Peyer's patch (tissue), 4 donors: ENCODE data around the gene BCCIP. TPM values are rescaled to one million over a fixed set of nuclear protein-coding genes. Genes with fewer than 3 reads are reported as not detected.

Experiments used
- DNase-seq, 3 donors: peaks; one replicate each; pipeline ENCODE4 v3.0.0-alpha.2; 2017 to 2019
- H3K27ac ChIP-seq, 4 donors: fragments of 200-600 bp; sonication (generic); one replicate each; pipeline ENCODE4 v1.5.1; 2016 to 2019
- H3K27me3 ChIP-seq, 2 donors: fragments of 200-600 bp; sonication (generic); one replicate each; pipeline ENCODE4 v1.5.1; 2019
- H3K36me3 ChIP-seq, 3 donors: fragments of 200-600 bp; sonication (generic); one replicate each; pipeline ENCODE4 v1.5.1; 2016 to 2019
- H3K4me1 ChIP-seq, 4 donors: fragments of 200-600 bp; sonication (generic); one replicate each; pipeline ENCODE4 v1.5.1; 2016 to 2019
- H3K4me3 ChIP-seq, 4 donors: fragments of 200-600 bp; sonication (generic); 1 replicate in 3 of 4; 2 replicates in 1 of 4; pipeline ENCODE4 v1.5.1; 2016 to 2019; ENCODE audit warnings: mild to moderate bottlenecking in 1 of 4
- H3K9me3 ChIP-seq, 4 donors: fragments of 200-600 bp; sonication (generic); one replicate each; pipeline ENCODE4 v1.5.1; 2016 to 2019; ENCODE audit warnings: mild to moderate bottlenecking in 1 of 4
- CTCF ChIP-seq, 6 experiments: fragments of 450-650 bp in 4 of 6; fragments of 200-600 bp in 2 of 6; sonication (generic) in 1 of 6; IDR thresholded peaks; one replicate each; pipeline ENCODE4 v1.5.1; 2017 to 2019; ENCODE audit warnings: antibody characterized with exemption in 6 of 6, mild to moderate bottlenecking in 3 of 6, moderate library complexity in 1 of 6
- POLR2A ChIP-seq, 2 donors: fragments of 450-650 bp; IDR thresholded peaks; one replicate each; pipeline ENCODE4 v1.5.1; 2017; ENCODE audit warnings: antibody characterized with exemption in 2 of 2, mild to moderate bottlenecking in 2 of 2, moderate library complexity in 2 of 2
- total RNA-seq, 4 donors: library from RNA; depleted of rRNA; stranded (reverse); fragments of >200 nt; gene quantifications; one replicate each; pipeline ENCODE4 v1.1.0, GENCODE V29; 2016

BCCIP gene
- total RNA-seq, 4 donors from 2014 or later, result 17.4 to 28.1 (median 20.0) TPM

DNA sequence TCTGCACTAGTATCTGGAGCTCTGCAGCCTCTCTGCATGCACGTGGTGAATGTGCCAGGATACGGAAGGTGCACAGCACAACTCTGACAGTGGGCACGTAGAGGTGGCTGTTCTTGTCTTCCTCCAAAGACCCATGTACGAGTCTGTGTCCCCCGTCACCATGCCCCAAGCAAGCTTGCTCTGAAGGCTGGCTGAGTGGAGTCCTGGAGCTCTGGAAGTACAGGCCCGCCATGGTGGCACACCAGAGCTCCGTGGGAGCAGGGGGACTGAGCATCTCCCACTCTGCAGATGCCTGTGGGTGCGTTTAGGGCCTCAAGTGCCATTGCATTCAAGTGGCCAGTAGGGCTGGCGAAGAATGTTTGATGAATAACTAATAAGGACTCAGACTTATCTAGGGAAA, 17.1 kb downstream of the BCCIP start:
- H3K27ac ChIP-seq, result no peak overlapping the region
- H3K36me3 ChIP-seq, result peaks cover 0 to 74% (median 0%) of the 10 kb centered on the region in 3 donors
- TF ChIP-seq CTCF (IDR thresholded peaks at IDR 0.05) (no peak), POLR2A (IDR thresholded peaks at IDR 0.05) (no peak)
- H3K27me3 ChIP-seq, result no peaks in the 10 kb centered on the region
- no peak for DNase-seq
- H3K9me3 ChIP-seq, result no peaks in the 10 kb centered on the region
- H3K4me3 ChIP-seq, result no peak overlapping the region
- no peaks in the 10 kb centered on the region for H3K4me1 ChIP-seq

DNA sequence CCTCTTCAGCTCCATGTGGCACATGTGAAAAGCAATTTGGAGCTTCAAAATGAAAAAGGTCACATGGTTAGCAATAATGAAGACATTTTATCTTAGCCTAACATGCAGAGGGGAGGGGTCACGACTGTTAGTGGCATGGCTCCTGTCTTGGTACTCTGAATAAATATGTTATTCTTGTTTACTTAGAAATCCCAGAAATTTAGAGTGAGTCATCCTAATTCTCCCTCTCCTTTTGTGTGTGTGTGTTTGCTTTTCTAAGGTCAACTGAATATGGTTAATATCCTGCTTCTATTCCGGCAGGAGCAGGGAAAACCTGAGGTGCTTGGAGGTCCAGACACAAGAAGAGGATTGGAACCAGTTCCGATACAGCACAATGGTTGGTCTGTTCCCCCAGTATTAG, 17.6 kb downstream of the BCCIP start:
- H3K36me3 ChIP-seq, result peaks cover 0 to 70% (median 0%) of the 10 kb centered on the region in 3 donors
- DNase-seq, result no peak
- H3K4me3 ChIP-seq, result no peak overlapping the region
- H3K27me3 ChIP-seq, result no peaks in the 10 kb centered on the region
- H3K9me3 ChIP-seq, result no peaks in the 10 kb centered on the region
- H3K27ac ChIP-seq, result no peak overlapping the region
- H3K4me1 ChIP-seq, result no peaks in the 10 kb centered on the region
- no peak for TF ChIP-seq POLR2A (IDR thresholded peaks at IDR 0.05)
- no peak for TF ChIP-seq CTCF (IDR thresholded peaks at IDR 0.05)

GRCh38 chr10:125843603-125844329, 20.4 kb downstream of the BCCIP start:
- Histone ChIP-seq H3K36me3 (peaks cover 0 to 62% (median 0%) of the 10 kb centered on the region in 3 donors), H3K9me3 (no peaks in the 10 kb centered on the region), H3K27ac (no peak overlapping the region), H3K4me1 (no peaks in the 10 kb centered on the region), H3K4me3 (no peak overlapping the region), H3K27me3 (no peaks in the 10 kb centered on the region)
- no peak for DNase-seq
- TF ChIP-seq CTCF (IDR thresholded peaks at IDR 0.05) (no peak), POLR2A (IDR thresholded peaks at IDR 0.05) (no peak)

DNA sequence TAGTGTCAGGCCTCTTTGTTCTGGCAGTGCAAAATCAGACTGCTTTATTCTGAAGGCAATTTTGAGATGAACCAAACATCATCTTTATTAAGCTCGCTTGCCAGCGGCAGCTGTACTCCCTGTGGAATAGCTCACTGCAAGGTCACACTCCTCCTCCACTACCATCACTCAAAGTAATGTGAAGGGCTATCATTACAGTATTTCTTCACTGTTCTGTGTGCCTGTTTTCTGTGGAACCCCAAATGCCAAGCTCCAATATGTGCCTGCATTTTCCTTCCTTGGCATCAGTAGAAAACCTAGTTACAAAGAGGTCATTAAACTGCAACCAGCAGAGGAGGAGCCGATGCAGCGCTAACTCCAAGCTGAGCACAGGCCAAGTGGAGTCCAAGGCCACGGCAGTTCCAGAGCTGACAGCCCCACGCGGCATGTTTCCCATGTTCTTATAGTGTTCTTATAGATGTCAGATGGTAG, 21.4 kb downstream of the BCCIP start:
- TF ChIP-seq CTCF (IDR thresholded peaks at IDR 0.05), result no peak
- no peak for TF ChIP-seq POLR2A (IDR thresholded peaks at IDR 0.05)
- peaks cover 0 to 62% (median 0%) of the 10 kb centered on the region in 3 donors for H3K36me3 ChIP-seq
- no peak overlapping the region for H3K4me3 ChIP-seq
- no peaks in the 10 kb centered on the region for H3K27me3 ChIP-seq
- H3K4me1 ChIP-seq, result no peaks in the 10 kb centered on the region
- no peak for DNase-seq
- no peak overlapping the region for H3K27ac ChIP-seq
- H3K9me3 ChIP-seq, result no peaks in the 10 kb centered on the region

DNA sequence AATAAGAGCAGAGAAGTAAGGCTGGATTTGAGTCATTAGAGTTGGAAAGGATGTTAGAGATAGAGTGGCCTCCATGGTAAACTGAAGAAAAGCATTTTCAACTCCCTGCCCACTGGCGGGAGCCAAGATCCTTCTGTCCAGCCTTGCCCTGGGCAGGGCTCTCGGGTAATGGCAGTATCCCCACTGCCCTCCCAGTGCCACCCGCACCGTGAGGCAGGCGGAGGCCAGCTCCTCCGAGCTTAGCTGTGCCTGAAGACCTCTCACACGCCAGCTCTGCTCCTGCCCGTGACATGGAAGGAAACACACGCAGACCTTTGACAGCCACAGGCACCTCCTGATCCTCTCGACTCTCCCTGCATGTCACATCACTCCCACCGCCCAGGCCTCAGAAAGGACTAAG, 22.3 kb downstream of the BCCIP start:
- Histone ChIP-seq H3K4me1 (no peaks in the 10 kb centered on the region), H3K36me3 (peaks cover 0 to 59% (median 0%) of the 10 kb centered on the region in 3 donors), H3K27ac (no peak overlapping the region), H3K4me3 (no peak overlapping the region), H3K27me3 (no peaks in the 10 kb centered on the region), H3K9me3 (no peaks in the 10 kb centered on the region)
- TF ChIP-seq POLR2A (IDR thresholded peaks at IDR 0.05), result no peak
- TF ChIP-seq CTCF (IDR thresholded peaks at IDR 0.05), result no peak
- DNase-seq, result no peak
